Measurements from ENCODE around the gene LAPTM5. TPM values are rescaled to one million over a fixed set of nuclear protein-coding genes. Genes with fewer than 3 reads are reported as not detected.

Gene LAPTM5
- polyA plus RNA-seq, 3 donors: 1,019 to 1,669 (median 1,153) TPM

- H3K9me3 ChIP-seq (replicated peaks in 1 of 2; ENCODE audit: control insufficient read depth in 1 of 2, insufficient read depth in 1 of 2, low read length in 2 of 2): no peaks in the 10 kb centered on the region
- H3K36me3 ChIP-seq (replicated peaks in 1 of 2; ENCODE audit: control insufficient read depth in 1 of 2, insufficient read depth in 2 of 2, low read length in 2 of 2): peaks cover 80 to 96% of the 10 kb centered on the region in 2 donors
- Mint-ChIP-seq H3K4me3 (peak overlapping the region; percentile 44 to 50), H3K9me3 (peaks cover 0 to 3% (median 0%) of the 10 kb centered on the region in 7 donors), H3K27ac (peak overlapping the region; percentile 82 to 95 (median 85)), H3K4me1 (peaks cover 71% of the 10 kb centered on the region), H3K36me3 (peaks cover 94 to 100% of the 10 kb centered on the region in 2 donors), H3K27me3 (ENCODE audit: low read depth in 3 of 3) (peaks cover 0 to 5% (median 1%) of the 10 kb centered on the region in 3 donors)
- WGBS (ENCODE audit: insufficient coverage): 0% methylated on average over 5 of the region's 12 CpGs
- peaks cover 59 to 60% of the 10 kb centered on the region in 2 donors for H3K4me1 ChIP-seq (ENCODE audit: control insufficient read depth in 1 of 2, insufficient read depth in 2 of 2, low read length in 2 of 2)
- H2AFZ ChIP-seq (ENCODE audit: insufficient read depth, low read depth, low read length, poor library complexity, severe bottlenecking): no peak overlapping the region
- intact Hi-C loops (cut with micrococcal nuclease): loop anchor here in 1 of 2 donors (1.0 to 5.0 kb wide), 2 partner anchors 8 to 36 kb away; no protein-coding TSS in a partner anchor
- H3K27ac ChIP-seq (ENCODE audit: low read depth in 1 of 2, low read length in 2 of 2): peak overlapping the region; percentile 53 to 77
- peaks cover 100% of the 10 kb centered on the region for H3K79me2 ChIP-seq (ENCODE audit: insufficient read depth, low read length)
- TF ChIP-seq CTCF (IDR thresholded peaks at IDR 0.05): no peak
- H4K20me1 ChIP-seq (ENCODE audit: insufficient read depth, low read length): peaks cover 100% of the 10 kb centered on the region
- H3K9ac ChIP-seq (ENCODE audit: insufficient read depth, low read length, poor library complexity, severe bottlenecking): peak overlapping the region; percentile 29
- H3K4me3 ChIP-seq (replicated peaks in 1 of 3; ENCODE audit: low read depth in 2 of 3, low read length in 3 of 3): peak overlapping the region in 1 of 3 experiments; percentile 20
- peak overlapping the region; percentile 25 for H3K4me2 ChIP-seq (replicated peaks; ENCODE audit: extremely low read depth, low read length, poor library complexity, severe bottlenecking)
- DNase-seq: peak in 2 of 3 donors; percentile 62 to 90
- H3K27me3 ChIP-seq (ENCODE audit: control insufficient read depth in 2 of 2, insufficient read depth in 2 of 2, low read length in 2 of 2): no peaks in the 10 kb centered on the region
Observed at GRCh38 chr1:30741239-30741894, 16.2 kb downstream of the LAPTM5 start.

GRCh38 chr1:30740251-30741238, 17.0 kb downstream of the LAPTM5 start:
- peak overlapping the region; percentile 28 to 77 for H3K27ac ChIP-seq (ENCODE audit: low read depth in 1 of 2, low read length in 2 of 2)
- WGBS (ENCODE audit: insufficient coverage): 5% methylated on average over 7 of the region's 15 CpGs
- TF ChIP-seq CTCF (IDR thresholded peaks at IDR 0.05): no peak
- H4K20me1 ChIP-seq (ENCODE audit: insufficient read depth, low read length): peaks cover 100% of the 10 kb centered on the region
- H3K36me3 ChIP-seq (replicated peaks in 1 of 2; ENCODE audit: control insufficient read depth in 1 of 2, insufficient read depth in 2 of 2, low read length in 2 of 2): peaks cover 81 to 96% of the 10 kb centered on the region in 2 donors
- no peak for DNase-seq
- Mint-ChIP-seq H3K9me3 (peaks cover 0 to 3% (median 0%) of the 10 kb centered on the region in 7 donors), H3K4me3 (peak overlapping the region in 1 of 2 donors; percentile 44), H3K4me1 (peaks cover 64% of the 10 kb centered on the region), H3K27ac (peak overlapping the region; percentile 82 to 95 (median 85)), H3K27me3 (ENCODE audit: low read depth in 3 of 3) (peaks cover 0 to 5% (median 1%) of the 10 kb centered on the region in 3 donors), H3K36me3 (peaks cover 95 to 100% of the 10 kb centered on the region in 2 donors)
- H3K4me3 ChIP-seq (replicated peaks in 1 of 3; ENCODE audit: low read depth in 2 of 3, low read length in 3 of 3): no peak overlapping the region
- no peak overlapping the region for H2AFZ ChIP-seq (ENCODE audit: insufficient read depth, low read depth, low read length, poor library complexity, severe bottlenecking)
- no peaks in the 10 kb centered on the region for H3K9me3 ChIP-seq (replicated peaks in 1 of 2; ENCODE audit: control insufficient read depth in 1 of 2, insufficient read depth in 1 of 2, low read length in 2 of 2)
- no peak overlapping the region for H3K4me2 ChIP-seq (replicated peaks; ENCODE audit: extremely low read depth, low read length, poor library complexity, severe bottlenecking)
- H3K9ac ChIP-seq (ENCODE audit: insufficient read depth, low read length, poor library complexity, severe bottlenecking): no peak overlapping the region
- peaks cover 51% of the 10 kb centered on the region in 2 donors for H3K4me1 ChIP-seq (ENCODE audit: control insufficient read depth in 1 of 2, insufficient read depth in 2 of 2, low read length in 2 of 2)
- peaks cover 98% of the 10 kb centered on the region for H3K79me2 ChIP-seq (ENCODE audit: insufficient read depth, low read length)
- intact Hi-C loops (cut with micrococcal nuclease): loop anchor here in 1 of 2 donors (1.0 to 5.0 kb wide), 2 partner anchors 7 to 37 kb away; no protein-coding TSS in a partner anchor
- no peaks in the 10 kb centered on the region for H3K27me3 ChIP-seq (ENCODE audit: control insufficient read depth in 2 of 2, insufficient read depth in 2 of 2, low read length in 2 of 2)
